GM18907 (cell line): ENCODE data around the gene RNF34.

ENCODE experiments used
- ATAC-seq: cut with Tn5 transposase; IDR thresholded peaks from one replicate; pipeline ENCODE4 v1.9.1; 2021; ENCODE audit warnings: mild to moderate bottlenecking, moderate library complexity; ENCODE audit not compliant: unreplicated experiment

Gene RNF34

DNA sequence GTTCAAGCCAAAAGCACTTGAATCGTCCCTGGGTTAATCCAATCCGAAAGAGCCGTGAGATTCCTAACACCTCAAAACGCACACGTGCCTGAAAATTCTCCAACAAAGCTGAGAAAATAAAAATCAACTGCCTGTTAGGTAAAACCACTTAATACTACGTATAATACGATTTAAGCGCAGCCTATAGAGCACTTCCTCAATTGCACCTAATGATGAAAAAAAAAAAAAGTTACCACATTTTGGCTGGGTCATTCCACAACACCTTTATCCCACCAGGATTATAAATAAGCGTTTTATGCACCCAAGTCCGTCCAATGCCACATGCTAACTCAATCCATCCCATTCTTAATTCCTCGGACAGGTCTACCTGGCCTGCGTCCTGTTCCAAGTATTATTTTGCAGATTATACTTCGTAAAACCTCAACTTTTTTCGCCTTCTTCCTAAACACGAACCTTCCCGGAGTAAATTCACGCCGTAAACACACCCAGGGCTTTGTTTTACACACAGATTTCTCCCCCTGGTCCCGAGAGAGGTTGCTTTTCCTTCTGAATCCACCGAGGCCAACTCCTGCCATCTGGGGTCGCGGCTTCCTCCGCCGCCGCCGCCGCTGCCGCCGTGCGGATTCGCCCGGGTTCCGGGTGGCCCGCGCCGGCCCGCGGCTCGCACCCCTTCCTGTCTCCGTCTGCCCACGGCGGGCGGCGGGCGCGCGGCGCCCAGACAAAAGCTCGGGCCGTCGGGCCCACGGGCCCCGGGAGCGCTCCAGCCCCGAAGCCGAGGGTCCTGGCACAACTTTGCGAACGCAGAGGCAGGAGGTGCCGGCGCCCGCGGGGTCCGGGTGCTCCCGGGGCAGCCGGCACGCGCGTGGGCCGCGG is 66.2 kb downstream of the RNF34 start:
- ATAC-seq: peak; percentile 16

DNA sequence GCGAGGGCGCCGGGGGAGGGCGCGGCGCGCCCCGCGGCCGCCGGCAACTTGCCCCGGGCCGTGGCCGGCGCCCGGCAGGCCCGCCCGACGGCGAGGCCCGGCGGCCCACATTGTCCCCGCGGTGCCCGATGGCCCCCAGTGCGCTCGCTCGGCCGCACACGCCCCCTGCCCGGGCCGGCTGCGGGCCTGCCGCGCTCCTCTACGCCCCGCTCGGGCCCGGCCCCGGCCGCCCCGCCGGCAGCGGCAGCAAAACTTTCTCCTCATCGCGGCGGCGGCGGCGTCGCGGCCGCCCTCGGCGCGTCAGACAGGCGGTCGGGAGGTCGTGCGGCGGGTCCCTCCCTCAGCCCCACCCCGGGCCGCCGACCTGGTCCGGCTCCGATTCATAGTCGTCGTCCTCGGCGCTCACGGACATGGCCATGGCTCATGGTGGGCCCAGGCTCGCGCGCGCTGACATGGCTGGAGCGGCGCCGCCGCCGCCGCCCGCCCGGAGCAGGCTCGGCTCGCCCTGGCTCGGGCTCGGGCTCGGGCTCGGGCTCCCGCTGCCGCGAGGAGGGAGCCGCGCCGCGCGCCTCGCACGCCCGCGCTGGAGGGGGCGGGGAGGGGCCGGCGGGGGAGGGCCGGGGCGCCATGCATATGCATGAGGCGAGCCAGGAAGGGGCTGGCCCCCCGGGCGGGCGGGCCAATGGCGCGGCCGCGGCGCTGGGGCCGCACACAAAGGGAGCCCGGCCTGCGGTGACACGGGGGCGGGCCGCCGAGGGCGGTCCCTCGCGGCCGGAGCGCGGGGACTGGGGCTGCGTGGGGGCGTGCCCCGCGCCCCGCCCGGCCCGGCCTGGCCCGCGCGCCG is 67.1 kb downstream of the RNF34 start:
- ATAC-seq: peak; percentile 88

DNA sequence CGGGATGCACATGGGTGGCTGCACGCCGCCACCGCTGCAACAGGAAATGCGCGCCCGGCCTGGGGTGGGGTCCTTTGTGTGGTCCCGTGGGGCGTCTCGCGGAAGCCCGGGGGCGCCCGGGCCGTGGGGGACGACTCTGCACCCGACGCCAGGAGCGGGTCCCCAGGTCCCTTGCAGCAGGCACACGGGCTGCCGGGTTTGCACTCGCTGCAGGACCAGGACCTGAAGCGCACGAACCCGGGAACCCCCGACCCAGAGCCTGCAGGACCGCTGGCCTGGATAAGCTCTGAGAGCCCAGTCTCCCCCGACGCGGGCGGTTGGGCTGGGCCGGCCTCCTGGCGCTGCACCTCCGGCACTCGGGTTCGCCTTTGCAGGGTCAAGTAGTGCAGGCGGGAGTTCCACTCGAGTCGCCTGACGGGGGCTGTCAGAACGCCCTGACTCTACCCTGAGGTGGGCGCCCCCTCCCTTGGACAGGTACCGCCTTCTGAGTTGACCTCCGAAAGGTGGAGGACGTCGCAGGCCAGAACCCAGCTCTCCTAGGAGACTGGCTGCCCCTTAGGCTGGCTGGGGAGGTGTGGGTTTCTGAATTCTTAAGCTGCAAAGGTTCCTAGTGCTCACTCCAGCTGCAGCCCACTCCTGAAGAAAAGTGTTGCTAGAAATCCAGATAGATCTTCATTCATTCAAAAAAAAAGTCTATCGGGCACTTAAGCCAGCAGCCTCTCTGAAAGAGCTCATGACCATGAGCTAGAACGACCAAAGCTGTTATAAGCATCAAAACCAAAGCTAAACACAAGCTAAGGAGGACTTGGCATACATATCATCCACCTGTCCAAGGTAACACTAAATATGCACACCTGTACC is 68.0 kb downstream of the RNF34 start:
- no peak for ATAC-seq

DNA sequence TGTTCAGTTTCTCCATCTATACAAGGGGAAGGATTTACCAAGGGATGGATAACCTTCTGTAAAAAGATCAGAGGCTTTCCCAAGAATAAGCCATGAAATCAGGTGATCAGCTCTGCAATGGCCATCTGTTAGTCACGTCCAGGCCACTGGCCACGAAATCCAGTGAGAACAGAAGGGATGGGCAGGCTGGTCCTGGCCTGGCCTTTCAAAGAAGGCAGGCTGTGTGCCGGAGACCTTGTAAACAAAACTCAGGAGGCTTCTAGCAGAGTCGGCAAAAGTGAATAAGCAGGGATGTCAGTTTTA is 68.5 kb downstream of the RNF34 start:
- ATAC-seq: no peak

DNA sequence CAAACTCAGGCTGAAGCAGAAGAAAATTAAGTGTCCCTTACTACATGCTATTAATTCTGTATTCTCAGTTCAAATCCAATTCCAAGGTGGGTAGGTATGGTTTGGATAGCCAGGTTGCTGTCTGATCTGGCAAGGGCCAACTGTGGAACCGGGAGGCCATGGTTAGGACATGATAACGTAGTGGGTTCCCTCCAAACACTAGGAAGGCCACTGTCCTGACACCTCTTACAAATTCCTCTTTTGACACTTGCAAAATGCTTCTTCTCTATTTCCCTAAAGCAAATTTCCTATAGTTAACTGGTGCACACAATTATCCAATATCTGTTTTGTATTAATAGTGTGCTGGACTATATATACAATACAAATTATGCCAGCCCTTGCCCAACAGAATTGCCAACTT is 70.8 kb downstream of the RNF34 start:
- no peak for ATAC-seq

DNA sequence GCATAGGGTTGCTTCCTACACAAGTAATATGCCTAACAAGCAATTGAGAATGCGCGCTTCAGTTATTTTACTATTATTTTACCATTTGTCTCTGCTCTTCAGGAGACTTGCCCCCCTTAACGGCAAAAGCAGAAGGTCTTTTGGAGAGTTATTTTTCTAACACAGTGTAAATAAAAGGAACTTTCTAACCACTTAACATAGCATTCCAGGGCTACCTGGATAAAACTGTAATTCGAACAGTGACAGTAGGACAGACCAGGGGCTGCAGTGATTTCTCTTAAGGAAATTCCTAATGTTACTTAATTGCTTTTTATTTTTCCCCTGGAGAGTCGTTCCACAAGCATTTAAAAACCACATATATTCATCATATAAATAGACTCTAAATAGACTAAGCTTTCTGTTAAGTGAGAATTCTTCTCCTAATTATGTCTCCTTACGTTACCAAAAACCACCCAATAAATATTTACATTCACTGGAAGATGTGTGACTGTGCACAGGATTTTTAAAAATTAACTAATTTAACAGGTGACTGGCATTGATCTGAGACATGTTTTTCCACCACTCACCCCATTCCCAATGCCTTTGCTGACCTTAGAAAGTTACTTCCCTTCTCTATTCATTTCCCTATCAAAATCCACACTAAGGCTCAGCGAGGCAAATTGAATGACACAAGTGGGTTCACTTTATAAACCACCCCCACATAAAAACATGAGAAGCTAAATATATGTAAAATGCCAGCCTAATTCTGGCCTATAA is 72.4 kb downstream of the RNF34 start:
- no peak for ATAC-seq
